Transverse colon (tissue), 3 donors: Measurements from ENCODE around the gene LNX1.

ENCODE experiments used
- CTCF ChIP-seq, 5 experiments: fragments of 200-600 bp in 3 of 5; fragments of 450-650 bp in 2 of 5; sonication (generic) in 3 of 5; IDR thresholded peaks; 1 replicate in 2 of 5; 2 replicates in 3 of 5; pipeline ENCODE4 v1.5.1; 2016 to 2017; ENCODE audit warnings: antibody characterized with exemption in 5 of 5, inconsistent platforms in 3 of 5, mild to moderate bottlenecking in 2 of 5, moderate library complexity in 1 of 5
- POLR2A ChIP-seq: fragments of 450-650 bp; IDR thresholded peaks from one replicate; pipeline ENCODE4 v1.6.1; 2016; ENCODE audit warnings: antibody characterized with exemption, mild to moderate bottlenecking, moderate library complexity

GRCh38 chr4:53465891-53466290 is 125.4 kb downstream of the LNX1 start:
- TF ChIP-seq POLR2A (no peak), CTCF (IDR thresholded peaks at IDR 0.05) (no peak)
